HG03095 (cell line): ENCODE measurements around the gene LPCAT1.
"Not testable (repeated sequence)": the region's sequence is repeated elsewhere in the genome, so short reads cannot be mapped to it uniquely, and the experiment has no call there.

ENCODE experiments used
- ATAC-seq: cut with Tn5 transposase; IDR thresholded peaks from one replicate; pipeline ENCODE4 v1.9.1; 2021; ENCODE audit warnings: moderate library complexity; ENCODE audit not compliant: unreplicated experiment

LPCAT1 gene

DNA sequence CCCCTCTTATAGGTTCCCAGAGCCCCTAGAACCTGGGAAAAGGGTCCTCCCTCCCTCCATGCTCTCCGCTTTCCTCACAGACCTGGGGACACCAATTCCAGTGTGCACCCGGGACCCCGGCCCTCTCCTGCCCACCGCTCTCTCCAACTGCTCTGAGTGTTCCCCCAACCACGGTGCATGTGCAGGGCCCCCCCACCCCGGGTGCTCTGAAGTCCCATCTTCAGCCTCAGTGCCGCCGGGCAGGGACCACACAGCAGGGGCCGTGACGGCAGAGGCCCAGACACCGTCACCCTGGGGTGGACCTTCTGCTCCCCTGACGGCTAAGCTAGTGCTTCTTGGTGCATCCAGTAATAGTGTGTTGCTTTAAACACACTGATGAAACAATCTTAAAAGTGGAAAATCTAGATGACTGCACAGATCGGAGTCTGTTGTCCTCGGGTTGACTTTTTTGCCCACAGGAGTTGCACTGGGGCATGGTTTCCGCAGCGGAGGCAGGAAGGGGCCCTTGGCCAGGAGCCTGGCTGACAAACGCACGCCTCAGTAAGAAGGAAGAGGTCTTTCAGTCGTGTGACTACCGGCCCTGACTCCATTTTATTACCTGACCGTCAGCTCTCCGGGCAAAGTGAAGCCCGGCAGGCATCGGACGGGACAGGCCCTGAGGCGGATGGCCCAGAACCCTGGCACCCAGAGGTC, 42.3 kb downstream of the LPCAT1 start:
- ATAC-seq, result no peak

DNA sequence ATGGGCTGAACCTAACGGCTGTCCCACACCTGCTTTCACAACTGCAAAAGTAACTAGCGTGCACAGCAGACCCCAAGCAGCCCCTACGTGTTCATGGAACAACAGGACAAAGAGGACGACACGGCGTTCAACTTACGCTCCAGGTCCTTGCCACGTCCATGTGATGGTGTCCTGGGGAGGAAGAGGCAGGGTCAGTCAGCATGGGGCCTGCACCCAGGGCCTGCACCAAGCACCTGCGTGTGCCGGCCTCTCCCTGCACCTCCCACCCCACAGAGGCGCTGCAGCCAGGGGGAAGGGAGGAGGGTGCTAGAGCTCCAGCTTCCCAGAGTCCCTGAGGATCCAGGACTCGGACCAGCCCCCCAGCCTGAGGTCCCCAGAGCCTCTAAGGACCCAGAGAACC, 43.0 kb downstream of the LPCAT1 start:
- ATAC-seq, result no peak

DNA sequence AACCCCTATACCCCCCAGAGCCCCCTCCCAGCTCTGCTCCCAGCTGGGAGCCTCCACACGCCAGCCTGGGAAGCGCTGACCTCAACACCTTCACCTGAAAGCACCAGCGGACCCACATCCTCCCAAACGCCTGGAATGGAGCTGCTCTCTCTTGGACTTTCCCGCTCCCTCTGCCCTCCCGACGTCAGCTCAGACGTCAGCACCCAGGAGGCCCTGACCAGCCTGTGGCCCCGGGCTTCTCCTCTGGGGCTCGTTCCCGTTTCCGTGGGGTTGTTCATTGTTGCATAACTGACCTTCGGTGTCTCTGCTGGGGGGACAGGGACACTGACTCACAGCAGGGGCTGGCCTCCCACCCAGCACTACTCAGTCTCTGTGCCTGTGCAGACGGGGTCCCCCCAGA, 43.5 kb downstream of the LPCAT1 start:
- ATAC-seq, result no peak

DNA sequence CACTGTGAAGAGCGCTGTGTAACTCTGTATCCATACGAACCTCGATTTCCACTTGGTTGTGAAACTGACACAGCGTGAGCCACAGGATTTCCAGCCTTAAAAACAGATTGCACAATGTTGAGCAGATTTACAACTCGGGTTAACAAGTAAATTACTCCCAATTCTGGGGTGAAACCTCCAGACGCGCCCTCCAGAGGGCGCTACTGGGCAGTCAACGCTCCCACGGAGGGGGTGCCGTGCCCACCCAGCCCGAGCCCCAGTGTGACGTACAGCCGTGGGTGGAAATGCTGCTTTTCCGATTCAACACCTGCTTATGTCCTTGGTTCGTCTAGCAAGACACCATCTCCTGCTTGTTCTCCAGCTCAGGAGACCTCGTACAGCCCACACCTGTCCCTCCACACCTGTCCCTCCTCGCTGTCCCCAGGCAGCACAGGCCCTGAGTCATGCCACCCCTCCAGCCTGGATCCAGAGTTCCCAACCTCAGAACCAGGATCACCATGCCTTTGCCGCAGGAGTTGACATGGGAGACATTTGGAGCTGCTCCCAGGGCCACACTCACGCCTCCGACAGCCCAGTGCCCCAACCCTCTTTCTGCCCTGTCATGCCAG, 44.1 kb downstream of the LPCAT1 start:
- ATAC-seq, result no peak

DNA sequence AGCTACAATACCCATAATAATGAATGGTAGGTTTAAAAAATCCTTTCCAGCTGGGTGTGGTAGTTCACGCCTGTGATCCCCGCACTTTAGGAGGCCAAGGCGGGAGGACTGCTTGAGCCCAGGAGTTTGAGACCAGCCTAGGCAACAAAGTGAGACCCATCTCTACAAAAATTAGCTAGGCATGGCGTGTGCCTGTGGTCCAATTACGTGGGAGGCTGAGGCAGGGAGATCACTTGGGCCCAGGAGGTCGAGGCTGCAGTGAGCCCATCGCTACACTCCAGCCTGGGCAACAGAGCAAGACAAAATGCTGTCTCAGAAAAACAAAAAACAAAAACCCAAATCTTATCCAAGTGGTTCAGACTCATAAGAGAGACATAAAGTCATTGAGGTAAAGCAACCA, 44.7 kb downstream of the LPCAT1 start:
- ATAC-seq, result no peak

DNA sequence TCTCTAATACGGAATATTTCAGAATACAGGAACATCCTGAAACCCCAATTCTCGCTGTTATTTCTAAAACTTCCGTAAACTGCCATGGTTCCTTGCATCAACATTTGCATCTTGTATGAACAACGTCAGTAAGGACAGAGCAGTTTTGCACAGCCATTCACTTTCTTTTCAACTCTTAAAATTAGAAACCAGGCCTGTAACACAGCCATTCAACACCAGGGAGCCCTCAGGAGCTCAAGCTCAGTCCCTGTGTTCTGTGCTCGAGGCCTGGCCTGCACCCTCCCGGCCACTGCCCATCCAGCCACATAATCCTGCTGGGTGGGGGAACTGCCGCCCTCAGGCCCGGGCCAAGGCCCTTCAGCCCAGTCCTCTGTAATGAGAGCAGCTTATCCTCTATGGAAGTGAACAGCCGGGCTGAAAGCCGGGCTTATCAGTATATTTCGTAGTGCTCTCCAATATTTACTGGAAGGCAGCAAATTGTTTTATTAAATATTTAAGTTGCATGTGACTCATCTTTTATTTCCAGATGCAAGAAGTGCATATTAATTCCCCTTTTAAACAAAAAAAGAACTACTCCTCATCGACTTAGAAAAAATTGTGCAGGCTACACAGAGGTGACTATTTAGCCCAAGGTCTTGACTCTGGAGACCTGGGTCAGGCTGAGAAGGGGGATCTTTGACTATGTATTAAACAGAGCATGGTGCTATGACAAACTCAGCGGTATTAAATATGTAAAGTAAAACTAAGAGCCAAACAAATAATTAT, 45.3 kb downstream of the LPCAT1 start:
- no peak for ATAC-seq

DNA sequence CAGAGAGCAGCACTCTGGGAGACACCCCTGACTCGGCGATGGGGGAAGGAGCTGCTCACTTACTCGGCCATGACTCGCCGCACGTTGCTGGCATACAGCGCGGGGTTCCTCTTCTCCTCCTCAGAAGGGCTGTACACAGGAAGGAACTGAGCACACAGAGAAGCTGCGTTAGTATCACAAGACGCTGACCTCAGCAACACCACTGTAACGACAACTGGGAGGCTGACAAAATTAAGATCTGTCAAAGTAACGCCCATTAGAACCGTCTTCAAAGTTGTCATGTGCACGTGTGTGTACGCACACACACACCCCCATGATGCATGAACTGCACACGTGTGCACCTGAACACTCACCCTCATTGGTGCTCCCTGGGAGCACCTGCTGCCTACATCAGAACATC, 46.4 kb downstream of the LPCAT1 start:
- no peak for ATAC-seq

DNA sequence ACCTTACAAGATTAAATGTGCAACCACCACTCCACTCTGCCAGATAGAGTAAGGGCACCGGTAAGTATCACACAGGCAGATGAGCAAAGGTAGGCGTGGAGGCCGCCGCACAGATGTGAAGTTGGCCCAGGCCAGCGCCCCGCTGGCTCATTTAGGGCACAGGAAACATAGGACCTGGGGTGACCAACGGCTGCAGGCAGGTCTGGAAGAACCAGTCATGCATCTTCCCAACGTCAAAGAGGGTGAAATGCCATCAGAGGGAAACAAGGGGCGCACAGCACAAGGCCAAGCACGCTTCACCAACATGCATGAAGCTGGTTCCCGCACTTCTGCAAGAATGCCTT, 46.8 kb downstream of the LPCAT1 start:
- ATAC-seq, result no peak

DNA sequence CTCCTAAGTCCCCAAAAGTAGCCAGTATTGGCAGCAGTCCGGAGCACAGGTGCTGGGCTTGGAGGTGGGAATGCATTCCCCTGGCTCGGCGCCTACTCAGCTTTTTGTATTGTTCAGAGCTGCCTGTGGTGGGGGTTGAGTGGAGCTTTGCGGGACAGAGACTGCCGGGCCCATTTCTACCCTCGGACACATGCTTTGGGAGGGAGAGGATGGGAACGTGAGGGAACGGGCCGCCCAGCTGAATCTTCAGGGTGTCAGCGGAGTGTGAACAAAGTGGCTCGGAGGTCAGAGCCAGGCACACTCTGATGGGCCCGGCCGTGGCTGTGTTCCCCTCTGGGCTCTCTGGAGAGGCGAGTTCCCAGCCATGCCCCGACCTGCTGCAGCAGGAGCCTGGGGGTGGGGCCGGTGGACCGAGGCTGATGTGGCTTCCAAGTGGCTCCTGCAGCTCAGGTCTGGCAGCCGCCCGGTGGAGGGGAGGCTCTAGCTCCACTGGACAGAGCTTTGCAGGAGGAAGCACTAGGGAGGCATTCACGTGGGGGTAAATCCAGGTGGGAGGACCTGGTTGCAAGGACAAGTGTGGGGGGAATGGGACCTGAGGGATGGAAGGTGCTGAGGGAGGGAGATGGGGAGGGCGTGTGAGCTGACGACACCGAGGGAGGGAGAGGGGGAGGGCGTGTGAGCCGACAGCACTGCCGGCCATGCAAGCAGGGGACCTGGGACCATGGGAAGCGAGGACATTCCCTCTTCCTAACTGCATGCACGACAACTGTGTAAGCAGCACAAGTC, 47.4 kb downstream of the LPCAT1 start:
- ATAC-seq, result no peak

DNA sequence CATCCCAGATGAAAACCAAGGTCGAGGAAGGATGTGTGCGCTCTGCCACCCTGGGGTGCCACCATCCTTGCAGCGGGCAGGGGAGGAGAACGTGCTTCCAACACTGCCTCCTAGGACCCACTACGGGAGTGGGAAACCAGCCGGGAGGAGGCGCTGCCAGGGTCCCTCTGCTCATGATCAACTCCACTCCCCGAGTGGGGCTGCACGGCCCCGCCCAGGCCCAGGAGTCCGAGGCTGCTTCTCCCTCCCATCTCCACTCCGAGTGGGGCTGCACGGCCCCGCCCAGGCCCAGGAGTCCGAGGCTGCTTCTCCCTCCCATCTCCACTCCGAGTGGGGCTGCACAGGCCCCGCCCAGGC, 48.2 kb downstream of the LPCAT1 start:
- not testable (repeated sequence) for ATAC-seq

DNA sequence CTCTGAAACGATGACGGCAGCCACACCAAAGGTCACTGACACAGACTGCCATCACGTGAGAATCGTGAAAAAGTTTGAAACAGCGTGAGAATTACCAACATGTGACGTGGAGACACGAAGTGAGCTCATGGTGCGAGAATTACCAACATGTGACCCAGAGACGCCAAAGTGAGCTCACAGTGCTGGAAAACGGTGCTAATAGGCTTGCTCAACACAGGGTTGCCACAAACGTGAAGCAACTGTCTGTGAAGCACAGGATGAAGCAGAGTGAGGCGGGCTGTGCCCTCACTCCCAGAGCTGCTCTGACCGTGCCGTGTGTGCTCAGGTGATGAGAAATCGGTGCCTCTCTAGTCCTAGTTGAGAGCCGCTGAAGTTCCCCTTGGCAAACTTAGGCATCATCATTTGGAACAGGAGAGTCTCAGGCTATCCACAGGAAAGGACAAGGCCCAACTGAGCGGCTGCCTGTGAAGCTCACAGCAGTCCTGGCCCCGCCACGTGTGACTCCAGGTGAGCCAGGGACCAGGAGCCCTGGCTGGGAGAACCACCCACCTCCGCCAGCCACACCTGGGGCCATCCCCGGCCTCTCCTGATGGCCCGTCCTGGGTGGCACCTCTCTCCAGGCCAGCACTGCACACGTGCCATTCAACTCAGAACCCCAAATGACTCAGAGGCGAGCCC, 48.8 kb downstream of the LPCAT1 start:
- ATAC-seq, result no peak

DNA sequence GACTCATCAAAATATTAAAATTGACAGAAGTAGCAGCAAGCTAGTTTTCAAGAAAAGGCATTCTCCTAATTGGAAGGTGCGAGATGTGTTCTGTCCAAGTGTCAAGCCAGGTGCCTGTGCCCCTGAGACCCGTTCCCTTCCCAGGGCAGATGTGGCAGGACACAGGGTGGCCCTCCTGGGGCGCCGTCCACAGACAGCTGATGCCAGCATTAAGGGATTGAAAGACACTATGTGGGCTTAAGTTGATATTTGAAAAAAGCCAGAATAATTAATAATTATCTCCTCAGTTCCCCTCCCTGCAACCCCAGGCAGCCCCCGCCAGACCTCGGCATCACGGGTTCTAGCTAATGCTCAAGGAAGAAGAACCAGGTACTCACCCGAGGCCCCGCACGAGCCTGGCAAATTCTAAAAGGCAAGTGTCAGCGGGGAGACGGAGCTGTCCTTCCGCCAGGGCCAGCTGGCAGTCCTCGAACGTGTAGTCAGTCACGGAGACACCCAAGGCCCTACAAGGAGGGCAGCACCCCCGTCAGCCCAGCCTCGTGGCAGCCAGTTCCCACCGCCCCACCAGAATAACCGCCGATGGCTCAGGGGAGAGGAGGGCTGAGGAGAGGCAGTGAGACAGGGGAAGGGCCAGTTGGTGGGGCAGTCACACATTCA, 49.4 kb downstream of the LPCAT1 start:
- ATAC-seq, result no peak

DNA sequence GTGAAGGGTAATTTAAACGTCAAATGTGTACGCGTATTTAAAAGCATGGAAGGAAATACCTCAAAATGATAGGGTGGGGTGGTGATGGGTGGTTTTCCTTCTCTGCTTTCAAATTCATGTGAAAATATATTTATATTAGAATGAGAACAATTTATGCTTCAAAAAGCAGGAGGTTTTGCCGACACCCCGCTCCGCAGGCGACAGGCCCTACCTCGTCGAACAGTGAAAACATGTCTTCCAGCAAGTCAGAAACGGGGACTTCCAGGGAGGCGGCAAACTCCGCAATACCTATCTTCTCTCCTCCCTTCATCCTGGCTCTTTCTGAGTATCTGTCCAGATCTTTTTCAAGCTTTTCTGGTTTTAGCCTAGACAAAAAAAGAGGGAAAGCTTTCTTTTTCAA, 50.0 kb downstream of the LPCAT1 start:
- ATAC-seq, result no peak

DNA sequence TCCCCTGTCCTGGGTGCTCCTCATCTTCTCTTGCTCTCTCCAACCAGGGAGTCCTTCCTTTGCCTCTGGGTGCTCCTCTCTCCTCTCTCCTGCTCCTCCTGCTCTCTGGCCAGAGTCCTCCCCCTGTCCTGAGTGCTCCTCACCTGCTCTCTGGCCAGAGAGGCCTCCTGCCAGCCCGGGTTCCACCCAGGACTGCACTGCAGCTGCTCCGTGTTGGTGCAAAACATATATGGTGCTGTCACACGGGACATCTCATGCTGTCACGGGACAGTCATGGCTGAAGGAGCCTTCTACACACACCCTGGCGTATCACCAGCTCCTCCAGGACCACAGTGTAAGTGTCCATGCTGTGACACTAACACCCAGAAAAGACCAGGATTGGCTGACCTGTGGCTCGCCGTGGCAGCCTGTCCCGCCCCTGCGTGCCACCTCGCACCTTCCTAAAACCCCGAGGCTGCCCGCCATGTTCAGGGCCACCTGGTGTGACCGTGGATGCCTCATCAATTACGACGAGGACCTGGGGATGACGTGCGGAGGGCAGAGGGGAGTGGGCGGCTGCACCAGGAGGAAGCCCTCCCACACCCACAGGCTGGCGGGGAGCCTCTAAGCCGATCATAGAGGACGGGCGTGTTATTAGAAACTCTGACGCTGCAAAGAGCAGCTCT, 50.7 kb downstream of the LPCAT1 start:
- ATAC-seq, result no peak

DNA sequence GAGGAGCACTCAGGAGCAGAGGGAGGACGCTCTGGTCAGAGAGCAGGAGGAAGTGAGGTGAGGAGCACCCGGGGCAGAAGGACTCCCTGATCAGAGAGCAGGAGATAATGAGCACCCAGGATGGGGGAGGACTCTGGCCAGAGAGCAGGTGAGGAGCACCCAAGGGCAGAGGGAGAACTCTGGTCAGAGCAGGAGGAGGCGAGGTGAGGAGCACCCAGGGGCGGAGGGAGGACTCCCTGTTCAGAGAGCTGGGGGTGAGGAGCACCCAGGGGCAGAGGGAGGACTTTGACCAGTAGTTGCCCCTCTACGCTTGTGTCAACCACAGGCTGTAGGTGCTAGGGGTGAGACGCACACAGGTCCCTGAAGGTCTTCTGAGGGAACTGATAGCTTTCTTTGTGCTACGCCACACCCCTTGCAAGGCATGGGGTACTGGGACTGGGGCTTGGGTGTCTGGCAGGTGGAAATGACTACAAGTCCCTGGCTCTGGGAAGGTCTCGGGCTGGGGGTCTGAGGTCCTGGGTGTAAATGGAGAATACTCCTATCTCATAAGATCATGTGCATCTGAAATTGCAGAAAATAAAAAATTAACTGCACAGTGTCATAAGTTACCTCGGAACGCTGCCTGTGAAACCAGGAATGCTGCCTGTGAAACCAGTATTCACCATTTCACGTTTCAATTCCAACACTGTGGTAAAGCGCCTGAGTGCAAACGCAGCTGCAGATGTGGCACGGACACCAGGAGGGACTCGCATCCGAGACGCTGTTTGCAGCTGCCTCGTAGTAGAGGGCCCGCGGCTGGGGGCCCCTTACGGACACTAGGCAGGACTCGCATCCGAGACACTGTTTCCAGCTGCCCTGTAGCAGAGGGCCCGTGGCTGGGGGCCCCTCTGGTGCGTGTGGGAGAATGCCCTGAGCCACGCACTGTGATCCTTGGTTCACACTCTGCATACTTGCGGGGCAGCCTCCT, 51.5 kb downstream of the LPCAT1 start:
- no peak for ATAC-seq

DNA sequence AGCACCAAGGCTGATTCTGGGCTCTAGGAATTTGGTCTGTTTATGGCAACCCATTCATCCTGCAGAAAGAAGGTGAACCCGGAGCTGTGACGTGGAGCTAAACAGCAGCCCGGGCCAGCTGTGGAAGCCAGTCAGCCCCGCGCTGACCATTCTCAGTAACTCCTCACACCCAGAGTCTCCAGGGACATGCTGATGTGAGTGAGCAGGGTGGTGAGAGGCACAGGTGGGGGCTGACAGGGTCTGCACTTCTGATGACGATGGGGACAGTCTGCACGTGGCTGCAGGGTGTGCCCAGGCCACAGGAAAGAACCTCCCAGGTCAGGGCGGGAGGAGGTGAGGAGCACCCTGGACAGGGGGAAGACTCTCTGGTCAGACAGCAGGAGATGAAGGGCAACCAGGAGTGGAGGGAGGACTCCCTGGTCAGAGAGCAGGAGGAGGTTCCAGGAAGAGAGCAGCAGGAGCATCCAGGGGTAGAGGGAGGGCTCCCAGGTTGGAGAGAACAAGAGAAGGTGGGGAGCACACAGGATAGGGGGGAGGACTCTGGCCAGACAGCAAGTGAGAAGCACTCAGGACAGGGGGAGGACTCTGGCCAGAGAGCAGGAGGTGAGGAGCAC, 52.4 kb downstream of the LPCAT1 start:
- no peak for ATAC-seq

DNA sequence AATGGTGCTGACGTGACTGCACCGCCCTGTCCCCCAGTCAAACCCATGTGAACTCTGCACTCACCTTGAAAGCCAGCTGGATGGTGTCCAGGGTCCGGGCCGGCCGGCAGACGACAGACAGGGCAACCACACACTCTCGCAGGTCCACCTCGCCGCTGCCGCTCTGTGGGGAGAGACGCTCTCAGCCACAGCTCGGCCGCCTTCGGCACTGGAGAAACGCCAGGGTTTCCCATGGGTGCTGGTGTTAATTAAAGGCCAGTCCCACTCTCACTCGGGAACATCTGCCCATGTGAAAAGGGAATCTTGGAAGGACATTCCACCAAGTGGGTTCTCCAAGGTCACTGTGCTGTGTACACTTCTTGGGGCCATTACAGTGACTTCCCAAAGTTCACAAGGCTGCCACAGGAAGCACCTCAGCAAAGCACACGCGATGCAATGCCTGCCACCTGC, 53.0 kb downstream of the LPCAT1 start:
- no peak for ATAC-seq
